ENCODE results near the gene GRIFIN.

GRIFIN gene

DNA sequence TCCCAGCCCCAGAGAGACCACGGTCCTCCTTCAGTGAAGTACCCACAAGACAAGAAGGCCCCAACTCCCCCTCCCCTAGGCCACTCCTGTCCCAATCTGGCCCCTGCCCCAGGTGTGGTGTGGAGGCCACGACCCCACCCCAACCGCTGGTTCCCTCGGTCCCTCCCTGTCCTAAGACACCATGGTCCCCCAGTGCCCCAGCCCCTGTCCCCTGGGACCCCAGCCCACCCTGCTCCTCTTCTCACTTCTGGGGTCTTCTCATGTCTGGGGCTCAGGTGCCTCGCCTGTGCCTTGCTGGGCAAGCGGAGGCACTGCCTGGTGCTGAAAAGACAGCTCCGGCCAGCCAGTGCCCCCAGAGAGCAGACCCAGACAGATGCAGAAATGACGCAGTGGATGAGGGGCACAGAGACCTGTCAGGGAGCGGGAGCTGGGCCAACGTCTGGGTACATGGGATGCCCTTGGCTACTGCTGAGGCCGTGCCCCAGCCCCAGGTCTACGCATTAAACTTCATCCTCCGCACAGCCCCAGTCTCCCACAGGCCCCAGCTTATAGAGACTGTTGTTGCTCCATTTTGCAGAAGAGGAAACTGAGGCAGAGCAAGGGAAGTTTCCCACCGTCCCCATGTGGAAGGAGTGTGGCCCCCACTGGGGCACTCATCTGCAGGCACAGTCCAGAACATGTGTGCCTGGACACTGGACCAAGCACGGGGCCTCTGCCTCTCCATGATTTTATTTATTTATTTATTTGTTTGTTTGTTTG lies 14.8 kb downstream of the GRIFIN start:
- peaks cover 6% of the 10 kb centered on the region for H3K4me1 ChIP-seq (ENCODE audit: control insufficient read depth, low read length)
- H4K20me1 ChIP-seq (ENCODE audit: control insufficient read depth, insufficient read depth, low read depth, low read length) = 0 out of 2 replicates have a peak, but pooled peaks cover 2% of the 10 kb centered on the region
- no peaks in the 10 kb centered on the region for H3K36me3 ChIP-seq (ENCODE audit: control insufficient read depth, low read length)
- TF ChIP-seq, protein P1, sequence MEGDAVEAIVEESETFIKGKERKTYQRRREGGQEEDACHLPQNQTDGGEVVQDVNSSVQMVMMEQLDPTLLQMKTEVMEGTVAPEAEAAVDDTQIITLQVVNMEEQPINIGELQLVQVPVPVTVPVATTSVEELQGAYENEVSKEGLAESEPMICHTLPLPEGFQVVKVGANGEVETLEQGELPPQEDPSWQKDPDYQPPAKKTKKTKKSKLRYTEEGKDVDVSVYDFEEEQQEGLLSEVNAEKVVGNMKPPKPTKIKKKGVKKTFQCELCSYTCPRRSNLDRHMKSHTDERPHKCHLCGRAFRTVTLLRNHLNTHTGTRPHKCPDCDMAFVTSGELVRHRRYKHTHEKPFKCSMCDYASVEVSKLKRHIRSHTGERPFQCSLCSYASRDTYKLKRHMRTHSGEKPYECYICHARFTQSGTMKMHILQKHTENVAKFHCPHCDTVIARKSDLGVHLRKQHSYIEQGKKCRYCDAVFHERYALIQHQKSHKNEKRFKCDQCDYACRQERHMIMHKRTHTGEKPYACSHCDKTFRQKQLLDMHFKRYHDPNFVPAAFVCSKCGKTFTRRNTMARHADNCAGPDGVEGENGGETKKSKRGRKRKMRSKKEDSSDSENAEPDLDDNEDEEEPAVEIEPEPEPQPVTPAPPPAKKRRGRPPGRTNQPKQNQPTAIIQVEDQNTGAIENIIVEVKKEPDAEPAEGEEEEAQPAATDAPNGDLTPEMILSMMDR (IDR thresholded peaks at IDR 0.05; ENCODE audit: low read depth, low read length, poor library complexity, severe bottlenecking) = no peak
- no peak for TF ChIP-seq EZH2phosphoT487 (IDR thresholded peaks at IDR 0.05; ENCODE audit: borderline replicate concordance, low read length)
- no peaks in the 10 kb centered on the region for H3K79me2 ChIP-seq (ENCODE audit: control insufficient read depth, low read length)
- H3K27ac ChIP-seq (ENCODE audit: low read depth, low read length) = no peak overlapping the region
- no peaks in the 10 kb centered on the region; the same call in 1 of the 2 replicates for H3K27me3 ChIP-seq (ENCODE audit: control insufficient read depth, low read length)
- no peaks in the 10 kb centered on the region for H3K9me2 ChIP-seq (replicated peaks; ENCODE audit: control insufficient read depth, low read length)
- H3K9me3 ChIP-seq (ENCODE audit: control insufficient read depth, insufficient read depth, low read length) = no peaks in the 10 kb centered on the region
- H3F3A ChIP-seq (ENCODE audit: control insufficient read depth, insufficient read depth) = no peaks in the 10 kb centered on the region
- no peak overlapping the region for H3K4me3 ChIP-seq (ENCODE audit: low read length)
- H3K4me2 ChIP-seq (ENCODE audit: low read length) = no peak overlapping the region

DNA sequence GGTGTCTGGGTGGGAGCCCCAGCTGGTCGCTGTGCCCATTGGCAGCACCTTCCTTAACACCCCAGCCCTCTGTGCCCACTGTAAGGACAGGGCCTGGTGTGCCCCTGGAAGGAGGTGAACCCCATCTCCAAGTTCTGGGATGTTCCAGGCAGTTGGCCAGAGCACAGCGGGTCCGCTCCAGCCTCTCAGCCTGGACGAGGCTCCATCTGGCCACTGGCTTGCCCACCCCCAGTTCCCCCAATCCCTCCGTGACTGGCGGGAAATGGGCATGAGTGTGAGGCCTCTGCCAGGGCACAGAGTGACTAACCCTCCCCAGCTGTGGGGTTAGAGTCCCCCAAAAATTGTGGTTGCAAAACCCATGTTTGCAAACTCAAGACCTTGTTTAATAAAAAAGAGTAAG lies 15.6 kb downstream of the GRIFIN start:
- no peak overlapping the region for H3K27ac ChIP-seq (ENCODE audit: low read depth, low read length)
- H3K9me3 ChIP-seq (ENCODE audit: control insufficient read depth, insufficient read depth, low read length) = no peaks in the 10 kb centered on the region
- TF ChIP-seq, protein P1 (IDR thresholded peaks at IDR 0.05; ENCODE audit: low read depth, low read length, poor library complexity, severe bottlenecking) = no peak
- no peak for TF ChIP-seq EZH2phosphoT487 (IDR thresholded peaks at IDR 0.05; ENCODE audit: borderline replicate concordance, low read length)

DNA sequence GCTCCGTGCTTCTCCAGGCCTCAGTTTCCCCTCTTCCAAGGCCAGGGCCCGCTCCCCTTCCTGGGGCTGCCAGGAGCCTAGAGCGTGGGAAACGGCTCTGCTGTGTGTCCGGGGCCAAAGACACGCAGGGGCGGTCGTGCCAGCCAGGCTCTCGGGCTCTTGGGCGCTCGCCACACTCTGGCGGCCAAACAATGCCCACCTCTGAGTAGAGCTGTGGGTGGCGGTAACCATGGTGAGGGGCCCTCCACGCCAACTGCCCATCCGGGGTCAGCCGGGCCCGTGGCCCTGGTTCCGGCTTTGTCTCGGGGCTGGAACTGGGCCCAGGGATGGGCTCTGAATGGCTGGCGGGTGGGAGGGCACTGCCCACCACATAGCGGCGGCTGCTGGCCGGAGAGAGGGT lies 16.0 kb downstream of the GRIFIN start:
- no peaks in the 10 kb centered on the region; the same call in 1 of the 2 replicates for H3K27me3 ChIP-seq (ENCODE audit: control insufficient read depth, low read length)
- 0 out of 2 replicates have a peak, but pooled peaks cover 2% of the 10 kb centered on the region for H4K20me1 ChIP-seq (ENCODE audit: control insufficient read depth, insufficient read depth, low read depth, low read length)
- H3F3A ChIP-seq (ENCODE audit: control insufficient read depth, insufficient read depth) = no peaks in the 10 kb centered on the region; the same call in 1 of the 2 replicates
- no peaks in the 10 kb centered on the region for H3K4me1 ChIP-seq (ENCODE audit: control insufficient read depth, low read length)
- no peak overlapping the region for H3K4me3 ChIP-seq (ENCODE audit: low read length)
- H3K79me2 ChIP-seq (ENCODE audit: control insufficient read depth, low read length) = no peaks in the 10 kb centered on the region
- no peak overlapping the region for H3K4me2 ChIP-seq (ENCODE audit: low read length)
- H3K9me2 ChIP-seq (replicated peaks; ENCODE audit: control insufficient read depth, low read length) = no peaks in the 10 kb centered on the region
- no peaks in the 10 kb centered on the region for H3K36me3 ChIP-seq (ENCODE audit: control insufficient read depth, low read length)
- TF ChIP-seq, protein P1 (IDR thresholded peaks at IDR 0.05; ENCODE audit: low read depth, low read length, poor library complexity, severe bottlenecking) = no peak
- no peak for TF ChIP-seq EZH2phosphoT487 (IDR thresholded peaks at IDR 0.05; ENCODE audit: borderline replicate concordance, low read length)
- H3K9me3 ChIP-seq (ENCODE audit: control insufficient read depth, insufficient read depth, low read length) = no peaks in the 10 kb centered on the region
- H3K27ac ChIP-seq (ENCODE audit: low read depth, low read length) = no peak overlapping the region

More for the DNA sequence above, 15.6 kb downstream of the GRIFIN start:
- no peak overlapping the region for H3K4me3 ChIP-seq (ENCODE audit: low read length)
- no peaks in the 10 kb centered on the region for H3K9me2 ChIP-seq (replicated peaks; ENCODE audit: control insufficient read depth, low read length)
- no peaks in the 10 kb centered on the region for H3K36me3 ChIP-seq (ENCODE audit: control insufficient read depth, low read length)
- no peaks in the 10 kb centered on the region; the same call in 1 of the 2 replicates for H3F3A ChIP-seq (ENCODE audit: control insufficient read depth, insufficient read depth)
- peaks cover under 1% of the 10 kb centered on the region for H3K4me1 ChIP-seq (ENCODE audit: control insufficient read depth, low read length)
- no peaks in the 10 kb centered on the region; the same call in 1 of the 2 replicates for H3K27me3 ChIP-seq (ENCODE audit: control insufficient read depth, low read length)
- H4K20me1 ChIP-seq (ENCODE audit: control insufficient read depth, insufficient read depth, low read depth, low read length) = 0 out of 2 replicates have a peak, but pooled peaks cover 2% of the 10 kb centered on the region
- no peak overlapping the region for H3K4me2 ChIP-seq (ENCODE audit: low read length)
- no peaks in the 10 kb centered on the region for H3K79me2 ChIP-seq (ENCODE audit: control insufficient read depth, low read length)
